Body of pancreas (tissue), 4 donors: ENCODE results near the gene EIF3B.

Experiments
- CTCF ChIP-seq, 7 experiments: fragments of 450-650 bp in 4 of 7; fragments of 200-600 bp in 3 of 7; sonication (generic) in 3 of 7; IDR thresholded peaks; one replicate each; pipeline ENCODE4 v1.5.1; 2016 to 2019; ENCODE audit warnings: antibody characterized with exemption in 7 of 7
- POLR2A ChIP-seq, 3 donors: fragments of 450-650 bp; IDR thresholded peaks; one replicate each; pipeline ENCODE4 v1.6.1; 2016; ENCODE audit warnings: antibody characterized with exemption in 3 of 3, mild to moderate bottlenecking in 2 of 3

GRCh38 chr7:2326951-2327350 lies 27.7 kb upstream of the EIF3B start:
- TF ChIP-seq CTCF (IDR thresholded peaks at IDR 0.05) (no peak), POLR2A (IDR thresholded peaks at IDR 0.05) (no peak)
